Astrocyte (in vitro differentiated cells and primary cell): ENCODE measurements around the gene LRP1B. TPM values are rescaled to one million over a fixed set of nuclear protein-coding genes. Genes with fewer than 3 reads are reported as not detected.

ENCODE experiments used
- DNase-seq: peaks from one replicate; pipeline ENCODE4 v3.0.0-alpha.2; 2010; ENCODE audit warnings: low read depth
- FAIRE-seq: peaks from 2 replicates; lab custom pipeline; 2011; peaks lifted over from hg19 to GRCh38; lab: Jason Lieb, UNC
- H2AFZ ChIP-seq: 2 replicates; pipeline ENCODE4 v1.6.0; 2012; ENCODE audit warnings: low read depth, low read length, inconsistent platforms
- H3K27ac ChIP-seq: 2 replicates; pipeline ENCODE4 v1.5.1; 2011; ENCODE audit warnings: low read depth, low read length, inconsistent platforms
- H3K27me3 ChIP-seq: 2 replicates; pipeline ENCODE4 v1.6.0; 2011; ENCODE audit warnings: low read length, inconsistent platforms; ENCODE audit not compliant: insufficient read depth
- H3K36me3 ChIP-seq: 2 replicates; pipeline ENCODE4 v1.5.1; 2011; ENCODE audit warnings: low read length, inconsistent platforms; ENCODE audit not compliant: insufficient read depth
- H3K4me1 ChIP-seq: 2 replicates; pipeline ENCODE4 v1.5.1; 2011; ENCODE audit warnings: low read length, inconsistent platforms; ENCODE audit not compliant: insufficient read depth
- H3K4me2 ChIP-seq: 2 replicates; pipeline ENCODE4 v1.6.0; 2012; ENCODE audit warnings: low read length, inconsistent platforms
- H3K4me3 ChIP-seq: 2 replicates; pipeline ENCODE4 v1.5.1; 2011; ENCODE audit warnings: low read depth, mild to moderate bottlenecking, low read length, inconsistent platforms; ENCODE audit not compliant: insufficient read depth
- H3K79me2 ChIP-seq: 2 replicates; pipeline ENCODE4 v1.6.0; 2012; ENCODE audit warnings: mild to moderate bottlenecking, low read length, inconsistent platforms; ENCODE audit not compliant: insufficient read depth
- H3K9ac ChIP-seq: 2 replicates; pipeline ENCODE4 v1.6.0; 2012; ENCODE audit warnings: mild to moderate bottlenecking, low read length, inconsistent platforms
- H3K9me3 ChIP-seq: 2 replicates; pipeline ENCODE4 v1.5.1; 2012; ENCODE audit warnings: low read depth, mild to moderate bottlenecking, low read length, inconsistent platforms; ENCODE audit not compliant: insufficient read depth
- H4K20me1 ChIP-seq: 2 replicates; pipeline ENCODE4 v1.6.0; 2012; ENCODE audit warnings: low read length, inconsistent platforms; ENCODE audit not compliant: insufficient read depth
- H3K27ac Mint-ChIP-seq: one replicate; pipeline ENCODE4 v1.8.0; 2021; ENCODE audit warnings: mild to moderate bottlenecking, mixed read lengths; ENCODE audit not compliant: unreplicated experiment
- H3K27me3 Mint-ChIP-seq: one replicate; pipeline ENCODE4 v1.8.0; 2021; ENCODE audit warnings: low read depth, mixed read lengths; ENCODE audit not compliant: unreplicated experiment
- H3K36me3 Mint-ChIP-seq: one replicate; pipeline ENCODE4 v1.8.0; 2021; ENCODE audit warnings: low read depth, mixed read lengths; ENCODE audit not compliant: unreplicated experiment
- H3K4me1 Mint-ChIP-seq: one replicate; pipeline ENCODE4 v1.8.0; 2021; ENCODE audit warnings: low read depth, mixed read lengths; ENCODE audit not compliant: unreplicated experiment
- H3K4me3 Mint-ChIP-seq: one replicate; pipeline ENCODE4 v1.8.0; 2021; ENCODE audit warnings: mild to moderate bottlenecking, moderate library complexity, mixed read lengths; ENCODE audit not compliant: unreplicated experiment
- H3K9me3 Mint-ChIP-seq: one replicate; pipeline ENCODE4 v1.8.0; 2021; ENCODE audit warnings: mild to moderate bottlenecking, mixed read lengths; ENCODE audit not compliant: unreplicated experiment
- EZH2 ChIP-seq: IDR thresholded peaks from 2 replicates; pipeline ENCODE4 v1.6.1; 2012; ENCODE audit warnings: mild to moderate bottlenecking, low read length, inconsistent platforms; ENCODE audit not compliant: insufficient read depth
- total RNA-seq: library from RNA; stranded (reverse); gene quantifications from 2 replicates; pipeline ENCODE4 v1.2.1, GENCODE V29; 2021
- TF ChIP-seq, protein P1 (sequence below): IDR thresholded peaks from 2 replicates; pipeline ENCODE4 v1.5.1; 2011; ENCODE audit warnings: low read depth, mild to moderate bottlenecking, inconsistent platforms, low read length, moderate library complexity; ENCODE audit not compliant: insufficient read depth

The LRP1B gene
- total RNA-seq, 1 donor from 2014 or later = 1.5 TPM

DNA sequence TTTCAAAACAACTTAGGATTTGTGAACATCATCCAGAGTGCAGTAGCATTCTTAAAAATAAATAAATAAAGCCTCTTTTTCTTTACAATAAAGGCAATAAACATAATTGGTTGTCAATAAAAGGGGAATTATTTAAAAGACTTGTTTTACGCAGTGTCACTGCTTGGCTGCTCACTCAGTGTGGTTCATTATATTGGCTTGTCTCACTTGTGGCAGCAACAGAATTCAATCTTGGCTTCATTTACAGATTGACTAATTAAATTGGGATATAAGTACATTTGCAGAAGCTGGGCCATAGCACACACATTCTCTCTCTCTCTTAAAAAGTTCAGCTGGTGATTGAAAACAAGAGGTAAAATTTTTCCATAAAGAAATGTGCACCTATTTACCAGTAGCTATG, 1027.6 kb downstream of the LRP1B start:
- Histone ChIP-seq H3K36me3 (no peaks in the 10 kb centered on the region), H3K27me3 (no peaks in the 10 kb centered on the region), H3K4me2 (no peak overlapping the region), H3K9me3 (no peaks in the 10 kb centered on the region), H4K20me1 (no peaks in the 10 kb centered on the region), H3K79me2 (no peaks in the 10 kb centered on the region), H3K4me3 (no peak overlapping the region), H3K9ac (no peak overlapping the region), H2AFZ (no peak overlapping the region), H3K4me1 (no peaks in the 10 kb centered on the region), H3K27ac (no peak overlapping the region)
- Mint-ChIP-seq H3K9me3 (no peaks in the 10 kb centered on the region), H3K27ac (no peak overlapping the region), H3K27me3 (no peaks in the 10 kb centered on the region), H3K4me1 (no peaks in the 10 kb centered on the region), H3K36me3 (no peaks in the 10 kb centered on the region), H3K4me3 (no peak overlapping the region)
- no peak for FAIRE-seq
- no peak for TF ChIP-seq EZH2
- TF ChIP-seq, protein P1, sequence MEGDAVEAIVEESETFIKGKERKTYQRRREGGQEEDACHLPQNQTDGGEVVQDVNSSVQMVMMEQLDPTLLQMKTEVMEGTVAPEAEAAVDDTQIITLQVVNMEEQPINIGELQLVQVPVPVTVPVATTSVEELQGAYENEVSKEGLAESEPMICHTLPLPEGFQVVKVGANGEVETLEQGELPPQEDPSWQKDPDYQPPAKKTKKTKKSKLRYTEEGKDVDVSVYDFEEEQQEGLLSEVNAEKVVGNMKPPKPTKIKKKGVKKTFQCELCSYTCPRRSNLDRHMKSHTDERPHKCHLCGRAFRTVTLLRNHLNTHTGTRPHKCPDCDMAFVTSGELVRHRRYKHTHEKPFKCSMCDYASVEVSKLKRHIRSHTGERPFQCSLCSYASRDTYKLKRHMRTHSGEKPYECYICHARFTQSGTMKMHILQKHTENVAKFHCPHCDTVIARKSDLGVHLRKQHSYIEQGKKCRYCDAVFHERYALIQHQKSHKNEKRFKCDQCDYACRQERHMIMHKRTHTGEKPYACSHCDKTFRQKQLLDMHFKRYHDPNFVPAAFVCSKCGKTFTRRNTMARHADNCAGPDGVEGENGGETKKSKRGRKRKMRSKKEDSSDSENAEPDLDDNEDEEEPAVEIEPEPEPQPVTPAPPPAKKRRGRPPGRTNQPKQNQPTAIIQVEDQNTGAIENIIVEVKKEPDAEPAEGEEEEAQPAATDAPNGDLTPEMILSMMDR = no peak
- DNase-seq = no peak

DNA sequence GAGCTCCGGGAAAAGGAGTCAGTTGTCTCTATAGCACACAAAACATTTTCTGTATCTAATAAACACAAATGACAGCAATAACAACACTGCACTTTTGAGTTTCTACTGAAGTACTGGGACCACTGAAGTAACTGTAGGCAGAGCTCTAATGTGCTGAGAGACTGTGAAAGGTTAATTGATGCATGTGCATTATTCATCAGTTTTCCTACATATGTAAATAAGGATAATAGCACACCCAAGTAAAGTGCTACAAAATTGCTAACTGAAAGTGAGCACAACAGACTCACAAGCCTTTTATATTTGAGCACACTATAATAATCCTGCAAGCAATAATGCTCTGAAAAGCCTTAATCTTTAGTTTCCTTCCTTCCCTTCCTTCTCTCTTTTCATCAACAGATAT, 1051.6 kb downstream of the LRP1B start:
- Mint-ChIP-seq H3K4me3 (no peak overlapping the region), H3K4me1 (no peaks in the 10 kb centered on the region), H3K27ac (no peak overlapping the region), H3K36me3 (no peaks in the 10 kb centered on the region), H3K9me3 (no peaks in the 10 kb centered on the region), H3K27me3 (no peaks in the 10 kb centered on the region)
- DNase-seq = no peak
- H3K27ac ChIP-seq = no peak overlapping the region
- no peaks in the 10 kb centered on the region for H4K20me1 ChIP-seq
- no peaks in the 10 kb centered on the region for H3K79me2 ChIP-seq
- H3K9me3 ChIP-seq = no peaks in the 10 kb centered on the region
- no peaks in the 10 kb centered on the region for H3K4me1 ChIP-seq
- no peak for FAIRE-seq
- H3K4me3 ChIP-seq = no peak overlapping the region
- H3K36me3 ChIP-seq = no peaks in the 10 kb centered on the region
- no peak overlapping the region for H2AFZ ChIP-seq
- H3K9ac ChIP-seq = no peak overlapping the region
- no peaks in the 10 kb centered on the region for H3K27me3 ChIP-seq
- H3K4me2 ChIP-seq = no peak overlapping the region
- no peak for TF ChIP-seq EZH2
- TF ChIP-seq, protein P1 = no peak

DNA sequence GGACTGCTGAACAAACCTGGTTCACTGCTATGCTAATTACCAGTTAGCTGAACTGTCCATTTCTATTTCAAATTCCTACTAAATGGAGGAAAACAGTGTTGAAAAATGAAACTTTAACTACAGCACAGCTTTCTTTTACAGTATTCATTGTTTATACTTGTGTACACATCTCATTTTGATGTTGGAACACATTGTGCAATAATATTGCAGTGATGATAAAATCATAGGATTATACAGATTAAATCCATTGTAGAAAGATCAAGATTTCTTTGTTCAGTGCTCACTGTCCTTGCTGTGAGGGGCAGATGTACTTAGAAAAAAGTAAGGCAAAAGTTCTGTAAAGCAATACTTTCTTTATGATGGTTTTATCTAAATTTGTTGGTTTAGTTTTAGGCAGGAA, 1055.1 kb downstream of the LRP1B start:
- TF ChIP-seq EZH2 = no peak
- TF ChIP-seq, protein P1 = no peak
- Mint-ChIP-seq H3K27ac (no peak overlapping the region), H3K27me3 (no peaks in the 10 kb centered on the region), H3K4me1 (no peaks in the 10 kb centered on the region), H3K4me3 (no peak overlapping the region), H3K36me3 (no peaks in the 10 kb centered on the region), H3K9me3 (no peaks in the 10 kb centered on the region)
- Histone ChIP-seq H3K27ac (no peak overlapping the region), H3K36me3 (no peaks in the 10 kb centered on the region), H4K20me1 (no peaks in the 10 kb centered on the region), H3K79me2 (no peaks in the 10 kb centered on the region), H2AFZ (no peak overlapping the region), H3K4me2 (no peak overlapping the region), H3K4me3 (no peak overlapping the region), H3K27me3 (no peaks in the 10 kb centered on the region), H3K9ac (no peak overlapping the region), H3K4me1 (no peaks in the 10 kb centered on the region), H3K9me3 (no peaks in the 10 kb centered on the region)
- no peak for FAIRE-seq
- DNase-seq = no peak
